ENCODE data around the gene GPR155. TPM values are rescaled to one million over a fixed set of nuclear protein-coding genes. Genes with fewer than 3 reads are reported as not detected.
"Not testable (repeated sequence)": the region's sequence is repeated elsewhere in the genome, so short reads cannot be mapped to it uniquely, and the experiment has no call there.

The GPR155 gene
- total and polyA plus RNA-seq, 4 experiments from 2014 or later: 7.5 to 20.4 (median 14.4) TPM

- no peaks in the 10 kb centered on the region for H3K27me3 Mint-ChIP-seq
- ChIA-PET CTCF (ENCODE audit: partially characterized antibody) (no interaction called here), POLR2A (ENCODE audit: partially characterized antibody) (no interaction called here)
- H3K27ac Mint-ChIP-seq: no peak overlapping the region
- Histone ChIP-seq H3K4me3 (ENCODE audit: low read length in 2 of 2) (no peak overlapping the region), H3K9me3 (ENCODE audit: control insufficient read depth in 1 of 2, low read length in 2 of 2) (no peaks in the 10 kb centered on the region), H3K36me3 (ENCODE audit: insufficient read depth, low read length) (peaks cover 3% of the 10 kb centered on the region), H3K27ac (ENCODE audit: low read depth, low read length) (no peak overlapping the region), H3K4me1 (ENCODE audit: insufficient read depth, low read length) (no peaks in the 10 kb centered on the region), H3K27me3 (ENCODE audit: insufficient read depth, low read length) (no peaks in the 10 kb centered on the region)
- no peak for DNase-seq
- intact Hi-C loops (cut with micrococcal nuclease): no loop called here
- no peaks in the 10 kb centered on the region for H3K4me1 Mint-ChIP-seq
- peaks cover 0 to 7% (median 2%) of the 10 kb centered on the region in 8 donors for H3K9me3 Mint-ChIP-seq
- H3K36me3 Mint-ChIP-seq: peaks cover 30 to 34% of the 10 kb centered on the region in 2 donors
- H3K4me3 Mint-ChIP-seq: no peak overlapping the region
Observed at GRCh38 chr2:174428214-174428613, 58.6 kb downstream of the GPR155 start.

GRCh38 chr2:174412256-174412655 is 74.6 kb downstream of the GPR155 start:
- Histone ChIP-seq H3K9me3 (ENCODE audit: control insufficient read depth in 1 of 2, low read length in 2 of 2) (no peaks in the 10 kb centered on the region), H3K36me3 (ENCODE audit: insufficient read depth, low read length) (peaks cover 3% of the 10 kb centered on the region), H3K4me1 (ENCODE audit: insufficient read depth, low read length) (no peaks in the 10 kb centered on the region), H3K4me3 (ENCODE audit: low read length in 2 of 2) (no peak overlapping the region), H3K27ac (ENCODE audit: low read depth, low read length) (no peak overlapping the region), H3K27me3 (ENCODE audit: insufficient read depth, low read length) (no peaks in the 10 kb centered on the region)
- Mint-ChIP-seq H3K27ac (peak overlapping the region in 1 of 7 donors; percentile 12), H3K9me3 (no peaks in the 10 kb centered on the region), H3K36me3 (peaks cover 22 to 27% of the 10 kb centered on the region in 2 donors), H3K27me3 (no peaks in the 10 kb centered on the region), H3K4me3 (no peak overlapping the region), H3K4me1 (no peaks in the 10 kb centered on the region)
- no peak for DNase-seq
- intact Hi-C loops (cut with micrococcal nuclease): no loop called here
- ChIA-PET CTCF (ENCODE audit: partially characterized antibody) (interaction anchor here (0.9 kb wide), 1 partner anchor 11 kb away, joined by 3 read pairs; no protein-coding TSS in a partner anchor), POLR2A (ENCODE audit: partially characterized antibody) (no interaction called here)

- H3K4me3 ChIP-seq (ENCODE audit: low read length in 2 of 2); H3K36me3 ChIP-seq (ENCODE audit: insufficient read depth, low read length); H3K27me3 ChIP-seq (ENCODE audit: insufficient read depth, low read length); H3K9me3 Mint-ChIP-seq; H3K27ac Mint-ChIP-seq; H3K27me3 Mint-ChIP-seq; H3K4me1 ChIP-seq (ENCODE audit: insufficient read depth, low read length); H3K4me1 Mint-ChIP-seq; H3K27ac ChIP-seq (ENCODE audit: low read depth, low read length); intact Hi-C loops (cut with micrococcal nuclease); H3K9me3 ChIP-seq (ENCODE audit: control insufficient read depth in 1 of 2, low read length in 2 of 2); CTCF ChIA-PET (ENCODE audit: partially characterized antibody); DNase-seq; POLR2A ChIA-PET (ENCODE audit: partially characterized antibody): not testable (repeated sequence)
- Mint-ChIP-seq H3K4me3 (peak overlapping the region in 2 of 8 donors; percentile 46 to 65), H3K36me3 (peaks cover 19 to 22% of the 10 kb centered on the region in 2 donors)
Observed at GRCh38 chr2:174410039-174410438, 76.8 kb downstream of the GPR155 start.

GRCh38 chr2:174403628-174404027 is 83.2 kb downstream of the GPR155 start:
- H3K4me1 Mint-ChIP-seq: no peaks in the 10 kb centered on the region

GRCh38 chr2:174400853-174401252 is 86.0 kb downstream of the GPR155 start:
- DNase-seq: no peak
- Mint-ChIP-seq H3K36me3 (peaks cover 22 to 32% of the 10 kb centered on the region in 2 donors), H3K4me1 (peaks cover 7 to 16% (median 12%) of the 10 kb centered on the region in 4 donors), H3K4me3 (no peak overlapping the region), H3K27ac (no peak overlapping the region), H3K9me3 (no peaks in the 10 kb centered on the region), H3K27me3 (no peaks in the 10 kb centered on the region)
- no peaks in the 10 kb centered on the region for H3K27me3 ChIP-seq (ENCODE audit: insufficient read depth, low read length)
- intact Hi-C loops (cut with micrococcal nuclease): no loop called here
- no peak overlapping the region for H3K27ac ChIP-seq (ENCODE audit: low read depth, low read length)
- ChIA-PET POLR2A (ENCODE audit: partially characterized antibody) (no interaction called here), CTCF (ENCODE audit: partially characterized antibody) (interaction anchor here (1.6 kb wide), 1 partner anchor 12 kb away, joined by 3 read pairs; no protein-coding TSS in a partner anchor)
- peaks cover 9% of the 10 kb centered on the region for H3K4me1 ChIP-seq (ENCODE audit: insufficient read depth, low read length)
- H3K4me3 ChIP-seq (ENCODE audit: low read length in 2 of 2): no peak overlapping the region
- H3K36me3 ChIP-seq (ENCODE audit: insufficient read depth, low read length): peaks cover 7% of the 10 kb centered on the region
- H3K9me3 ChIP-seq (ENCODE audit: control insufficient read depth in 1 of 2, low read length in 2 of 2): no peaks in the 10 kb centered on the region

More at GRCh38 chr2:174403628-174404027, 83.2 kb downstream of the GPR155 start:
- Histone ChIP-seq H3K36me3 (ENCODE audit: insufficient read depth, low read length) (peaks cover 7% of the 10 kb centered on the region), H3K4me1 (ENCODE audit: insufficient read depth, low read length) (no peaks in the 10 kb centered on the region), H3K27ac (ENCODE audit: low read depth, low read length) (no peak overlapping the region), H3K9me3 (ENCODE audit: control insufficient read depth in 1 of 2, low read length in 2 of 2) (no peaks in the 10 kb centered on the region), H3K27me3 (ENCODE audit: insufficient read depth, low read length) (no peaks in the 10 kb centered on the region), H3K4me3 (ENCODE audit: low read length in 2 of 2) (no peak overlapping the region)
- no peak for DNase-seq
- POLR2A ChIA-PET (ENCODE audit: partially characterized antibody): no interaction called here
- H3K27ac Mint-ChIP-seq: no peak overlapping the region
- CTCF ChIA-PET (ENCODE audit: partially characterized antibody): no interaction called here
- H3K4me3 Mint-ChIP-seq: no peak overlapping the region
- no peaks in the 10 kb centered on the region for H3K27me3 Mint-ChIP-seq
- H3K36me3 Mint-ChIP-seq: peaks cover 22 to 32% of the 10 kb centered on the region in 2 donors
- H3K9me3 Mint-ChIP-seq: no peaks in the 10 kb centered on the region
- intact Hi-C loops (cut with micrococcal nuclease): no loop called here

GRCh38 chr2:174399171-174399570 is 87.7 kb downstream of the GPR155 start:
- Mint-ChIP-seq H3K36me3 (peaks cover 32% of the 10 kb centered on the region in 2 donors), H3K4me3 (no peak overlapping the region), H3K4me1 (peaks cover 13 to 33% (median 21%) of the 10 kb centered on the region in 4 donors), H3K27ac (no peak overlapping the region), H3K9me3 (no peaks in the 10 kb centered on the region), H3K27me3 (no peaks in the 10 kb centered on the region)
- H3K27me3 ChIP-seq (ENCODE audit: insufficient read depth, low read length): no peaks in the 10 kb centered on the region
- no peak overlapping the region for H3K4me3 ChIP-seq (ENCODE audit: low read length in 2 of 2)
- peaks cover 7% of the 10 kb centered on the region for H3K36me3 ChIP-seq (ENCODE audit: insufficient read depth, low read length)
- no peak overlapping the region for H3K27ac ChIP-seq (ENCODE audit: low read depth, low read length)
- no peak for DNase-seq
- peaks cover 18% of the 10 kb centered on the region for H3K4me1 ChIP-seq (ENCODE audit: insufficient read depth, low read length)
- POLR2A ChIA-PET (ENCODE audit: partially characterized antibody): no interaction called here
- CTCF ChIA-PET (ENCODE audit: partially characterized antibody): no interaction called here
- H3K9me3 ChIP-seq (ENCODE audit: control insufficient read depth in 1 of 2, low read length in 2 of 2): no peaks in the 10 kb centered on the region
- intact Hi-C loops (cut with micrococcal nuclease): loop anchor here (5.0 kb wide), 1 partner anchor 152 kb away; the partner anchor contains the start of gene OLA1

- CTCF ChIA-PET (ENCODE audit: partially characterized antibody): no interaction called here
- Mint-ChIP-seq H3K4me3 (no peak overlapping the region), H3K9me3 (no peaks in the 10 kb centered on the region), H3K36me3 (peaks cover 25 to 27% of the 10 kb centered on the region in 2 donors), H3K4me1 (peaks cover 19 to 44% (median 30%) of the 10 kb centered on the region in 4 donors), H3K27me3 (no peaks in the 10 kb centered on the region), H3K27ac (peak overlapping the region in 2 of 7 donors; percentile 3 to 77)
- Histone ChIP-seq H3K36me3 (ENCODE audit: insufficient read depth, low read length) (peaks cover 11% of the 10 kb centered on the region), H3K4me3 (ENCODE audit: low read length in 2 of 2) (no peak overlapping the region), H3K27me3 (ENCODE audit: insufficient read depth, low read length) (no peaks in the 10 kb centered on the region), H3K27ac (ENCODE audit: low read depth, low read length) (no peak overlapping the region), H3K4me1 (ENCODE audit: insufficient read depth, low read length) (peaks cover 32% of the 10 kb centered on the region), H3K9me3 (ENCODE audit: control insufficient read depth in 1 of 2, low read length in 2 of 2) (no peaks in the 10 kb centered on the region)
- POLR2A ChIA-PET (ENCODE audit: partially characterized antibody): no interaction called here
- intact Hi-C loops (cut with micrococcal nuclease): loop anchor here (2.0 to 5.0 kb wide), 2 partner anchors 21 to 150 kb away; partner anchors contain the start of gene OLA1
- no peak for DNase-seq
Observed at GRCh38 chr2:174397773-174398172, 89.1 kb downstream of the GPR155 start.
